ENCODE results near the gene FGFR4. TPM values are rescaled to one million over a fixed set of nuclear protein-coding genes. Genes with fewer than 3 reads are reported as not detected.

Gene FGFR4
- total and polyA plus RNA-seq, 2 of the 8 experiments (the other 6 are each of a cell fraction or from before 2014, with no cell fraction given) = 61.4 to 88.4 TPM

DNA sequence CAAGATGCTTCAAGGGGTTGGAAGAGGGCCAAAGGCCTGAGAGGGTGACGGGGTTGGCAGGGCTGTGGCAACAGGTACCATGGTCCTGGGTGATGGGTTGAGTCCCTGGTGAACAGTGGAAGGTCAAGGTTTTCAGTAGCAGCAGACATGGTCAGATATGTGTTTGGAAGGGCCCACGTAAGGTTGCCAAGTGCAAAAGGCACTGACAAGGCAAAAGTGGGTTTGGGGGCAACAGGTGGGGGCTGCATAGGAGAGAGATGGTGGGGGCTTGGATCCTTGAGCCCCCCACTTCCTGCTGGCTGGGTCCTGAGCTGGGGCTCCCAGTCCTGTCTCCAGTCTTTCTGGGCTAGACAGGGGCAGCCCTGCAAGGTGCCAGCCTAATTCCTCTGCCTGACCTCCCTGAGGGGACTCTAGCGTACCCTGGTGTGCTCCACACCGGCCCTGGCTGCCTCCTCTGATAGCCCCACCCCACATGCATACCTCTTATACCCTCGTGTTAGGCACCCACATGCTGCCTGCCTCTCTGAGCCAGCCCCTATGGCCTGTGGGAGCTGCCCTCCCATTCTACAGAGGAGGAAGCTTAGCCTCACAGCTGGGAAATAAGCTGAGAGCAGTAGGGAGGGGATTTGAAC, 26.0 kb downstream of the FGFR4 start:
- H3K79me2 ChIP-seq (ENCODE audit: control insufficient read depth in 1 of 2, insufficient read depth in 2 of 2, low read length in 2 of 2) = no peaks in the 10 kb centered on the region
- FAIRE-seq = no peak
- no peak overlapping the region for H3K56ac ChIP-seq (replicated peaks; ENCODE audit: insufficient read length, low read depth, low read length)
- H4K91ac ChIP-seq (replicated peaks; ENCODE audit: insufficient read length, low read length) = no peak overlapping the region
- H4K20me1 ChIP-seq (replicated peaks in 1 of 2; ENCODE audit: control insufficient read depth in 1 of 2, insufficient read depth in 2 of 2, low read length in 2 of 2) = no peaks in the 10 kb centered on the region
- no peak overlapping the region for H3K27ac ChIP-seq (ENCODE audit: low read depth, low read length)
- no peak overlapping the region for H3K18ac ChIP-seq (ENCODE audit: extremely low read depth, low read length)
- no peak overlapping the region for H3K9ac ChIP-seq (replicated peaks in 1 of 4; ENCODE audit: extremely low read depth in 1 of 4, low read depth in 3 of 4, low read length in 3 of 4)
- no peak for DNase-seq (ENCODE audit: low read depth in 1 of 2, low spot score in 2 of 2)
- no peak overlapping the region for H2BK120ac ChIP-seq (replicated peaks; ENCODE audit: low read depth, low read length)
- no peak overlapping the region for H4K8ac ChIP-seq (ENCODE audit: extremely low read depth, insufficient read depth, low read length)
- H4K5ac ChIP-seq (ENCODE audit: insufficient read length, low read depth, low read length) = no peak overlapping the region
- H3K23me2 ChIP-seq (ENCODE audit: low read depth, low read length) = no peaks in the 10 kb centered on the region
- no peak overlapping the region for H3K14ac ChIP-seq (ENCODE audit: insufficient read length)
- H2BK20ac ChIP-seq (ENCODE audit: low read length) = no peak overlapping the region
- 85% methylated on average over 5 of the region's 5 CpGs; no CpG with 5 or more reads in 1 of the 2 experiments for WGBS, 2 experiments (ENCODE audit: extremely low coverage in 1 of 2, insufficient coverage in 1 of 2, insufficient read length in 1 of 2, insufficient replicate concordance in 2 of 2, low coverage in 1 of 2, low lambda C conversion rate in 2 of 2, missing lambda C conversion rate in 1 of 2)
- H2BK12ac ChIP-seq (ENCODE audit: low read depth, low read length) = 0 out of 2 replicates have a peak overlapping the region, but pooled peaks have one; percentile 50
- peaks cover 0 to 4% (median 1%) of the 10 kb centered on the region in 4 experiments; a peak in 2 of 7 replicates for H3K27me3 ChIP-seq (replicated peaks in 1 of 4; ENCODE audit: control insufficient read depth in 3 of 4, extremely low read depth in 1 of 4, insufficient read depth in 3 of 4, low read length in 3 of 4)
- ChIA-PET CTCF (ENCODE audit: partially characterized antibody) (interaction anchor here (0.6 to 11.0 kb wide), 59 partner anchors 8 to 459 kb away, joined by 3 to 170 read pairs (median 4); partner anchors contain the start of genes FGFR4, HK3, MXD3 and PRELID1), POLR2A (ENCODE audit: partially characterized antibody) (interaction anchor here (0.6 to 5.7 kb wide), 12 partner anchors 8 to 199 kb away, joined by 3 to 62 read pairs (median 4); partner anchors contain the start of genes MXD3 and NSD1)
- no peak overlapping the region for H3K23ac ChIP-seq (ENCODE audit: insufficient read length)
- H2AFZ ChIP-seq (ENCODE audit: low read length) = no peak overlapping the region
- H2BK15ac ChIP-seq (ENCODE audit: low read length) = peak overlapping the region; percentile 12; the same call in 1 of the 2 replicates
- H3K4ac ChIP-seq (replicated peaks; ENCODE audit: insufficient read length, low read depth, low read length) = no peak overlapping the region
- peaks cover 0 to 4% (median 4%) of the 10 kb centered on the region in 4 experiments; a peak in 3 of 7 replicates for H3K4me1 ChIP-seq (replicated peaks in 1 of 4; ENCODE audit: control insufficient read depth in 3 of 4, insufficient read depth in 4 of 4, low read length in 3 of 4)
- H3K79me1 ChIP-seq (ENCODE audit: low read depth, low read length) = no peaks in the 10 kb centered on the region
- no peak overlapping the region for H2BK5ac ChIP-seq (ENCODE audit: low read depth, low read length)
- H2AK5ac ChIP-seq (ENCODE audit: low read depth, low read length) = no peak overlapping the region
- peaks cover 0 to 3% of the 10 kb centered on the region in 2 experiments; a peak in 1 of 4 replicates for H3K9me3 ChIP-seq (ENCODE audit: insufficient read depth in 2 of 2, low read depth in 1 of 2, low read length in 1 of 2)
- H3K4me2 ChIP-seq (ENCODE audit: insufficient read depth in 1 of 2, low read depth in 2 of 2, low read length in 2 of 2) = no peak overlapping the region
- H3K4me3 ChIP-seq (ENCODE audit: extremely low read depth in 1 of 4, insufficient read depth in 2 of 4, low read depth in 3 of 4, low read length in 4 of 4) = no peak overlapping the region
- H3K36me3 ChIP-seq (ENCODE audit: control insufficient read depth in 2 of 4, insufficient read depth in 4 of 4, low read length in 3 of 4) = no peaks in the 10 kb centered on the region
- TF ChIP-seq CREB1 (IDR thresholded peaks at IDR 0.05) = no peak
